HTERT RPE-1 (cell line): ENCODE results near the gene SNRNP70.
"Not testable (repeated sequence)": the region's sequence is repeated elsewhere in the genome, so short reads cannot be mapped to it uniquely, and the experiment has no call there.

Experiments
- in situ Hi-C: fragments of 300-500 bp; cut with MboI; formaldehyde crosslinking; loops from 4 replicates; pipeline ENCODE4 v1.14.3; 2020; ENCODE audit warnings: low sequenced_read_pairs

SNRNP70 gene

DNA sequence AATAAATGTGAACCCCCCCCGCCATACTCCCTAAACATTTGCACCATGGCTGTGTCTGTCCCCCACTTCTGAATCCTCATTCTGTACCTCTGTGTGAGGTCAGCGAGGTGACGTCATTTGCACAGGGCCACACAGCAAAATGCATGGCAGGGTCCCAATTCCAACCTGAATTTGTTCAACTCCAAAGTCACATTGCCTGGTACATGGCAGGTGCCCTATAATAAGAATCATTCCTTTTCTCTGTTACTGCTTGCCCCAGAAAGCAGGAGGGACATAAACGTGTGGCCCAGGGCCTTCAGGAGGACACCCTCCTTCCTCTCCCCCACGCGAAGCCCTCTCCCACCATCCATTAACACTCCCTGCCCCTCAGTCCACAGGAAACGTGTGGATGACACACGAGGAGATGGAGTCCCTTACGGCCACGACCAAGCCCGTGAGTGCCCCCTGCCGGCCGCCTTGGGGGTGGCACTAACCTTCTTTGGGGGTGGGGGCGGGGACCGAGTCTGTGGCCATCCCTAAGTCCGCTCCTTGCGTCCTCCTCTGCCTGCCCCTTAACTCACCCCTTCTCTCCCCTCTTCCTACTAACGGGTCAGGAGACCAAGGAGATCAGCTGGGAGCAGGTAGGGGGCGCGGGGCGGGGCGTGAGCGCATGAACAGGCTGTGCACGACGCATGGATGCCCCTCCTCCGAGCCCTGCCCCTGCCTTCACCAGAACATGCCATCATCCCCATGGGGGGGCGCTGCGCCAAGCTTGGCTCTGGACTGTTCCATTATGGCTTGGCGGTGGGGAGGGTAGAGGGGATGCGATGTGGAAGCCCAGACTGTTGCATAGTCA is 60.5 kb downstream of the SNRNP70 start:
- in situ Hi-C loops: no loop called here

DNA sequence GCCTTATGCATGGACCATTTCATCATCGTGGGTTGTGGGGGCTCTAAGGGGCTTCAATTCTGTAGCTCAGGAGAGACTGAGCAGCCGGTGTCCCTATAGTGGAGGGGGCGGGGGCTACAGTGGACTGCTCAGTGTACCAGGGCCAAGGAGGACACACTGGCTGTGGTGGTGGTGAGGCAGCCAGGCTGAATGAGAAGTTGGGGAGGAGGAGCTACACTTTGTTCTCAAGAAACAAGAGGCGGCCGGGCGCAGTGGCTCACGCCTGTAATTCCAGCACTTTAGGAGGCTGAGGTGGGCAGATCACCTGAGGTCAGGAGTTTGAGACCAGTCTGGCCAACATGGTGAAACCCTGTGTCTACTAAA is 61.1 kb downstream of the SNRNP70 start:
- in situ Hi-C loops: not testable (repeated sequence)

DNA sequence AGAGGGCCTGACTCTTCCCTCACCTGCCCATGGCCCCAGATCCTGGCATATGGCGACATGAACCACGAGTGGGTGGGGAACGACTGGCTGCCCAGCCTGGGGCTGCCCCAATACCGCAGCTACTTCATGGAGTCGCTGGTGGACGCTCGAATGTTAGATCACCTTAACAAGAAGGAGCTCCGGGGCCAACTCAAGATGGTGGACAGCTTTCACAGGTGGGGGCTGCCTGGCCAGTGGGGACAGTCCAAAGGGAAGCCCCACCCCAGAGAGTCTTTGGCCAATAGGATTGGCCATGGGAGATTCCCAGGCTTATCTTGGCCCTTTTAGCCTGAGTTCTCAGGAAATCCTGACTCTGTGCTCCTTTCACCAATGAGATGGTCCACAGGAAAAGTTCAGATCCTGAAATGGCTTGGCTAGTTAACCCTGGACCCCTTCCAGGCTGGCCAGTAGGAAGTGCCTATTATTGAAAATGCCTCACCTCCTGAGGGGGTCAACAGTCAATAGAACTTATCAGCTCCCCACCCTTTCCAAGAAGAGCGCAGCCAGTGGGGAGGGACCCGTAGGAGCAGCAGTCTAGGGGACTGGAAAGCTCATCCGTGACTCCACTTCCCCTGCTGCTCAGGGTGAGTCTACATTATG is 62.9 kb downstream of the SNRNP70 start:
- in situ Hi-C loops: no loop called here

DNA sequence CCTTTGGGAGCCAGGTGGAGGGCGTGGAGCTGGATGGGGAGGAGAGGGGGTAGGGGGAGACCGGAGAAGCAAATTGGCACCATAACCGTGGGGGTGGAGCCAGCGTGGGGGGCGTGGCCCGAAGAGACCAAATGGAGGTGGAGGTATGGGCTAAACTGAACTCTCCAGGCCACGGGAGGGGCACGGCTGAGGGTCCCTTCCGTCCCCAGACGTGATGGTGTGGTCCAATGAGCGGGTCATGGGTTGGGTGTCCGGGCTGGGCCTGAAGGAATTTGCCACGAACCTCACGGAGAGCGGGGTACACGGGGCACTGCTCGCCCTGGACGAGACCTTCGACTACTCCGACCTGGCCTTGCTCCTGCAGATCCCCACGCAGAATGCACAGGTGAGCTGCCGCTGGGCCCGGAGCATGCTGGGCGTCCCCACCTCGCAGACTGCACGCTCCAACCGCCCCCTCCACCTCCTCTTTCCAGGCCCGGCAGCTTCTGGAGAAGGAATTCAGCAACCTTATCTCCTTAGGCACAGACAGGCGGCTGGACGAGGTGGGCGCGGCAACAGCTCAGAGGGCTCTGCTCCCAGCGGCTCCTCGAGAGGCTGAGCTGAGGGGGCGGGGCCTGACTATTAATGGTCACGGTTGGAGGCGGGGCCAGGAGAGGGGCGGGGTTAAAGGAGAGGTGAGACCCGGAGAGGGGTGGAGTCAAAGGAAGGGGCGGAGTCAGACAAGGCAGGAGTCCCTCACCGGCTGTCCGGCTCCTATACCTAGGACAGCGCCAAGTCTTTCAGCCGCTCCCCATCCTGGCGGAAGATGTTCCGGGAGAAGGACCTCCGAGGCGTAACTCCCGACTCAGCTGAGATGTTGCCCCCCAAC is 63.8 kb downstream of the SNRNP70 start:
- in situ Hi-C loops: no loop called here

DNA sequence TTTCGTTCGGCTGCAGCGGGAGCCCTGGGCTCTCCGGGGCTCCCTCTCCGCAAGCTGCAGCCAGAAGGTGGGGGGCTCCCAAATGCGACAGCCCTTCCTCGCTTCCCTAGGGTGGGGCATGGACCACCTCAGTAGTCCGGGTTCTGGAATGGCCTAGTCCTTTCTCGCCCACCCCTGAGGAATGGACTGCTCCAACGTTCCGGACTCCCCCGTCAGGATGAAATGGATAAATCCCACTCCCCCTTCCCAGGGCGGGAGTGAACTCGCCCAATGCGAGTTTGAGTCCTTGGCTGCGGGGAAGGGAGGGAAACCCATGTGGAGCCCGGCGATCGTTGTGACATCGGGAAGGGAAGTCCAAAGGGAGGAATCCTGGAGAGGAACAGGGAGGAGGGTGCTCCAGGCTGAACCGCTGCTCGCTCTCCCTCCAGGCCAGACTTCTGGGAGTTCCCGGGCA is 64.4 kb downstream of the SNRNP70 start:
- in situ Hi-C loops: no loop called here

DNA sequence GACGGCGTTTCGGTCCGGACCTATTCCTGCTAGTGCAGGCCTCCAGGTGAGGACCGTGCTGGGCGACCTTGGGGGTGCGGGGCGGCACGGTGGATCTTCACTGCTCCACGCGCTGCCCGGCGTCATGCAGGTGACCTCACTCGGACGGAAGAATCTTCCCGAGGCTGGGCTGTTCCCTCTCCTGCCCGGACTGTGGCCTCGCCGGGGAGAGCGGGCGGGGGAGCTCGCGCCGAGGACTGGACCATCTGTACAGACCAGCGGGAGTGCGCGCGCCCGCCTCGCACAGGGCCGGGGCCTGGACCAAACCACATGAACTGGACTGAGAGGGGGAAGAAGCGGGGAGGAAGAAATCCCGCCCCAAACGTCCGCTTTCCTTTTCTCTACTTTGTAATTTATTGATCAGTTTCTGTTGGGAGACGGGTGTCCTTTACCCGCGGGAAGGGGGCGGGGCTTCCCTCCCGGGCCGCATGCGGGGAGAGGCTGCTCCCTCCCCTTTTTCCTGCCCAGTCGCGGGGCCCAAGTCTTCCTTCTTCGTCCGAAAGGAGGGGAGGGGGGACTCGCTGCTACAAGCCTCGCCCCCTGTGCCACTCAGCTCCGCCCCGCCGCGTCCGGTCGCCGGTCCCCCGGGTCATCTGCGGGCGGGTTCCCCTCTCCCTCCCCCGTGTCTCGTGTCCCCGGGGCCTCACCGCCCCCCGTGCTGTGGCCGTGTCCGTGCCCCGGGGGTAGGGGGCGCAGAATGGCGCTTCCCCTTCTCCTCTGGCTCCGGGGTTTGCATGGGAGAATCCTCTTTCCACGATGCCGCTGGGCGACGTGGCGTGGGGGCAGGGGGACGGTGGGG is 65.1 kb downstream of the SNRNP70 start:
- in situ Hi-C loops: no loop called here

DNA sequence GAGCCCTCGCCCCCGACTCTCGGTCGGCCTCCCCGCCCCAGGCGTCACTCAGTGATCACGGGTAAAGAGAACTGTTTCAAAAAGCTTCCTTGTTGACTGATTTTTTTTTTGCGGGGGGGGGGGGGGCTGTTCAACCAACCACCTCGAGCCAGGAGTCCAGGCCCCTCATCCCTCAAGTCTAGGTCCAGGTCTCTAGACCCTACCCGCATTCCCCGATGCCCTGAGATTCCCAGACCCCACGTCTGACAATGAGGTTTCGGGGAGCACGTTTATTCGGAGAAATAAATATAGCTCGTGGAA is 65.6 kb downstream of the SNRNP70 start:
- in situ Hi-C loops: no loop called here

DNA sequence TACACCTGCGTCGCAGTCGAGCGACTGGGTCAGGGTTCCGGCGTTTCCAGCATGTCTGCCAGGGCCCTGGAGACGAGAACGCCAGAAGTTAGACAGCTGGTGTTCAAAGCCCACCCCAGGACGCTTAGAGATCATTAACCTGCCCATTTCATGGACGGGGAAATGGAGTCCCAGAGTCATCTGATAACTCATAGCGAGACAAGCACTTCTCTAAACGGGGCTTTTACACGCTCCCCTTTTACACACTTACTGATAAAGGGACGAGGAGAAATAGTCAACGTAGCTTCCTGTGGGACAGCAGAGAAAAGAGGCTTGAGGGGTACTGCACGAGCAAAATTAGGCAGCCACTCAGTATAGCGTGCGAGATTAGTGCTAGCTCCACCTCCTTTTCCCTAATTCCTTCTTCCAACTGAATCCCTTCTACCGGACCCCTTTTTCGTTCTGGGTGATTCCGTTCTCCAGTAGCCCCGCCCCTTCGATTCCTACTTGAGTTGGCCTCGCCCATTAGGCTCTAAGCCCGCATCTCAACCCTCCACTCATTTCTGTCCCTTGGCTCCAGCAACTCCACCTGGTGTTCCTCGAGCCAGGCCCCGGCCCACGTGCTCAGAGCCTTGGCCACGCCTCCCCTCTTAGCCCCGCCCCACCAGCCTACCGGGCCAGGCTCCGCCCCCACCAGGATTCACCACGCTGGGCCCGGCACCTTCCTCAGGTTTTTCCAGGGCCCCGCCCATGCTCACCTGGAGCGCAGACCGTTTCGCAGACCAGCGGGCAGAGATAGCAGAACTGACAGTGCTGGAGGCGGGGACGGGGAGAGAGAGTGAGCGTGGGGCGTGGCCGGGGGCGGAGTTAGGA is 66.2 kb downstream of the SNRNP70 start:
- in situ Hi-C loops: no loop called here

DNA sequence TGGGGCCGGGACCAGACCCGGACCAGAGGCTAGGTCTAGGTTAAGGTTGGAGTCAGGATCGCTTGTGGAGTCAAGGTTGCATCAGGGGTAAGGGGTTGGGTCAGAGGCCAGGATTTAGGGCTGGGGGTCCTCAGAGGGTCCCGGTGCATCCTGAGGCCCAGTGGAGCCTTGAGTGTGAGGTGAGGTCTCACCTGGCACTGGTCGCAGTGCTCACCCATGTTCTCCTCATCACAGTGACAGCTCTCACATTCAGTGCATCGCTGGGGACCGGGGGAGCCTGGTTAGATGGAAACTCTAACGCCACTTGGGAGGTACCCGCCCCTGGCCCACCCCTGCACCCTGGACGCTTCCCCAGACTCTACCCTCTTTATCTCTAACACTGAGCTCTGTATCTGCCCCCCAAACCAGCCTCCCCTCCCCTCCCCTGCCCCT is 66.9 kb downstream of the SNRNP70 start:
- in situ Hi-C loops: no loop called here

DNA sequence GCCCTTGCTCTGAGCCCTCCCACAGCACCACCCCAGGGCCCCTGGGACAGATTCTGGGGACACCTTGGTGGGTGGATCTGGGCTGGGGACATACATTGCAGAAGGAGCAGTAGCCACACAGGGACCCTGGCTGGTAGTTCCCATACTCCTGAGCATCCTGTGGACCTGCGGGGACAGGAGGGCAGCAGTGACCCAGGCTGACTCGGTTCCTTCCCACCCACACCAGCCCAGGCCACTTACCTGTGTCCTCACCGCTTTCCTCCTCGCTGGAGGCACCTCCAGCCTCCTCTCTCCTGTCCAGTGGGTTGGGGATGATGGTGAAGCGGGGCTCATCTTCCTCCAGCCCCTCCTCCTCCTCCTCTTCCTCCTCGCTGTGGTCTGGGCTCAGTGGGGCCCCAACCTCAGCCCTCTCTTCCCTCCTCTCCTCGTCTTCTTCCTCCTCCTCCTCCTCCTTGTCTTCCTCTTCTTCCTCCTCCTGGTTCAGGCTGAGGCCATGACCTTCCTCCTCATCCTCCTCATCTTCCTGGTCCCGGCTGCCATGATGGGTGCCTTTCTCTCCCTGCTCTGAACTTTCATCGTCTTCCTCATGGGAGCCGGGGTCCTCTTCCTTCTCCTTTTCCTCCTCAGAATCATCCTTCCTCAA is 68.0 kb downstream of the SNRNP70 start:
- in situ Hi-C loops: no loop called here

DNA sequence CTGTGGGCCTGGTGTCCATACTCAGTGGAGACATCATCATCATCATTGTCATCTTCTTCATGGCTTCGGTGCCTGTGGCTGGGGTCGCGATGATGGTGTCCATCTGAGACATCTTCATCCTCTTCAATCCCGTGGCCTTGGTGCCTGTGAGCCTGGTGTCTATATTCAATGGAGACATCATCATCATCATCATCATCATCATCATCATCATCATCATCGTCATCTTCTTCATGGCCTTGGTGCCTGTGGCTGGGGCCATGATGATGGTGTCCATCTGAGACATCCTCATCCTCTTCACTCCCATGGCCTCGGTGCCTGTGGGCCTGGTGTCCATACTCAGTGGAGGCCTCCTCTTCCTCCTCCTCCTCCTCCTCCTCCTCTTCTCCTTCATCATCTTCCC is 69.0 kb downstream of the SNRNP70 start:
- in situ Hi-C loops: no loop called here

DNA sequence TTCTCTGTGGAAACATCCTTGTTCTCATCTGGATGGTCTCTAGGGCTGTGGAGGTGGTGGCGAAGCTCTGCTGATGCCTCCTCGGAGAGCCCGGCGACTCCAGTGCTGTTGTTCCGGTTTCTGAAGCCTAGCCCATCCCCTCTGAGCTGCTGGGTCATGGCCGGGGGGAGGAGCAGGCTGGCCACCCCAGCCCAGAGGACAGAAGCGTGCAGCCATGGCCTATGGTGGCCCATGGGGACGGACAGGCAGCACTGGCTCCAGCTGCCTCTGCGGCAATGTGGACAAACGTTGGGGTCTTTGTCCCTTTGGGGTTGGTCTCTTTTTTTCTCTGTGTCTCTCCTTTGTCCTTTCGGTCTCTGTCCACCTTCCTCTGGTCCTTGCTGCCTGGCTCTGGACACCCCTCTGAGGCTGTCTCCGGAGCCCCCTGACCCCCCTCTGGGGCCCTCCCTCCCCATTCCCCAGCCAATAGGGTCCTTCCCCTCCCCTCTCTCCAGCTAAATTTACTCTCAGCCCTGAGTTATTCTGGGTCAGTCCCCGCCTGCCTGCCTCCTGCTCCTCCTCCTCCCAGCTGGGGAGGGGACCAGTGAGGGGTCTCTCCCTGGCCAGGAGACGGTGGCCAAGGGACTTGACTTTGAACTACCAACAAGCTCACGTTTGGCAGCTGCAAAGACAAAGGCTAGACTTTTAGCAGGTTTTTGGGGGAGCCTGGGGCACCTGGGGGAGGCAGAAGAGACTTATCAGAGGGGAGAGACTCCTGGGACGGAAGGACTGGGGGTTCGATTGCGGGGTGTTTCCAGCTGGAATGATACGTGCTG is 70.0 kb downstream of the SNRNP70 start, which contains the start of gene HRC:
TSS of gene HRC (minus strand) at position 392 of the 815 bp plus-strand sequence. CDS start at position 233, 159 bp downstream.
- in situ Hi-C loops: no loop called here

DNA sequence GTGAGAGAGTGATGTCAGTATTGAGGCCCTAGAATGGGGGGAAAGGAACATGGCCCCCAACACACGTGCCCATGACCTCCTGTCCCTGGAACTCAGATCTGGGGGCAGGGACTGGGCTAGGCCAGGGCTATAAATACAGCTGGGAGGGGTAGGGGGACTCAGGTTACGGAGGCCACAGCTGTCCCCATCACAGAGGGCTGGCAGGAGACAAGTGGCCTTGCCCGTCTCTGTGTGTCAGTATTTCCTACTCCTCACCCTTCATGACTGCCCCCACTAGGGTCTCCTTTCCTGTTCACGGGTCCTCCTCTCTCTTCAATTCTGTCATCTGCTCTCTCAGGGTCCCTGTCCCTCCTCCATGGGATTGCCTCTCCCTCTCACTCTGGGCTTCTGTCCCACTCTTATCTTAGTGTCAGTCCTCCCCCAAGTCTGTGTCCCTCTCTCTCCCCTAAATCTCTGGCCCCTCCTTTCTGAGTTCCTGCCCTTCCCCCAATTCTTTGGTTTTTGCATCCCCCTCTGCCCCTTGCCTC is 70.6 kb downstream of the SNRNP70 start:
- in situ Hi-C loops: no loop called here

DNA sequence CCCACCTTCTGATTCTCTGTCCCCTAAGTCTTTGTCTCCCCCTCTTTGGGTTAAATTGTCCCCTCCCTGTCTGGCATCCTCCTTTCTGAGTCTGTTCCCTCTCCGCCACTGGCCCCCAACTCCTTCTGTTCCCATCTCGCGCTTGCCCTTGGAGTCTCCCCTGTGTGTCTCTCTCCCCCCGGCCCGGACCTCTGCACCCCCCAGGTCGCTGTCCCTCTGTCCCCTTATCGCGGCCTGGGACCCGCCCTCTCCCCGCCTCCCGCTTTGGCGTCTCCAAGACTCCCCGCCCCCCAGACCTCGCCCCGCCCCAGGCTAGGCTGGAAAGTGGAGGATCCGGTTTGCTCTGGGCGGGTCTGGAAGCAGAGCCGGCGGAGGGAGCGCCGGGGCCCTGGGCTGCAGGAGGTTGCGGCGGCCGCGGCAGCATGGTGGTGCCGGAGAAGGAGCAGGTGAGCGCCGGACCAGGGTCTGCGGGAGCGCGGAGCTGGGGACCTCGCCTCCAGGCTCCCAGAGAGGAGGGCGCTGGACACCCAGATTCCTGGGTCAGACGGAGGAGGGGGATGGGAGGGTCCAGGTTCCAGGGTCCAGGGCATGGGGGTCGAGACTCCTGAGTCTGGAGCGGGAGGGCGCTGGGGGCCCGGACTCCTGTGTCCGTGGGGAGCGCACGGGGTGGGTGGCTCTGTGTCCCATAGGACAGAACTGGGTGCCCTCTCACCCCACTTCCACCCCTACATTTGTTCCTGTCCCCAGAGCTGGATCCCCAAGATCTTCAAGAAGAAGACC is 72.4 kb downstream of the SNRNP70 start, which contains the start of gene TRPM4:
TSS of gene TRPM4 (plus strand) at position 348 of the 780 bp plus-strand sequence. CDS start at position 423, 75 bp downstream.
- in situ Hi-C loops: no loop called here
